GM06990 (cell line): ENCODE measurements around the gene RNF126.

Source experiments
- DNase-seq: peaks from one replicate; pipeline ENCODE4 v3.0.0-alpha.2; 2011; ENCODE audit not compliant: insufficient read length; ENCODE audit errors: extremely low read depth
- H3K27me3 ChIP-seq: replicated peaks from 2 replicates; pipeline ENCODE4 v1.6.0; 2011; ENCODE audit warnings: low read length; ENCODE audit not compliant: control insufficient read depth, insufficient read depth
- H3K36me3 ChIP-seq: 2 replicates; pipeline ENCODE4 v1.5.1; 2011; ENCODE audit warnings: low read length; ENCODE audit not compliant: control insufficient read depth, insufficient read depth
- H3K4me3 ChIP-seq: replicated peaks from 2 replicates; pipeline ENCODE4 v1.5.1; 2011; ENCODE audit warnings: low read depth, mild to moderate bottlenecking, control low read depth, low read length
- TF ChIP-seq, protein P1 (sequence below): IDR thresholded peaks from 2 replicates; pipeline ENCODE4 v1.5.1; 2011; ENCODE audit warnings: low read length, control low read depth, mild to moderate bottlenecking, inconsistent platforms; ENCODE audit not compliant: insufficient read depth, poor library complexity, severe bottlenecking

Gene RNF126

DNA sequence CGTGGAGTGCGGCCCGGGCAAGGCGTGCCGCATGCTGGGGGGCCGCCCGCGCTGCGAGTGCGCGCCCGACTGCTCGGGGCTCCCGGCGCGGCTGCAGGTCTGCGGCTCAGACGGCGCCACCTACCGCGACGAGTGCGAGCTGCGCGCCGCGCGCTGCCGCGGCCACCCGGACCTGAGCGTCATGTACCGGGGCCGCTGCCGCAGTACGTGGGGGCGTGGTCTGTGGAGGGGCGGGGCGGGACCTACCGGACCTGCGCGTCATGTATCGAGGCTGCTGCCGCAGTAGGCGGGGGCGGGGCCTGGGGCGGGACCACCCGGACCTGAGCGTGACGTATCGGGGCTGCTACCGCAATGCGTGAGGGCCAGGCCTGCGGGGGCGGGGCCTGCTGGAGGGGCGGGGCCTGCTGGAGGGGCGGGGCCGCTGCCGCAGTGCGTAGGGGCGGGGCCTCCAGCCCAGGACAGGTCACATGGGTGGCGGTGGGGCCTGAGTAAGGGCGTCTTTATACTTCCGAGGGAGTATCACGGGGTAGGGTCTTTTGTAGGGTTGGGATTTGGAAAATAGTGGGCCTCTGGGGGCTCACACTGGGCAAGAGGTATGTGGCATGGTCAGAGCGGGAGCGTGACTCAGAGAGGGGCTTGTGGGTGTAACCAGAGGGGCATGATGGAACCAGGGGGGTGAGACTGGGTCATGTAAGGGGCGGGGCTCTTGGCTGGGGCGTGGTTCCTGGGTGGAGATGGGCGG, 17.4 kb upstream of the RNF126 start:
- H3K27me3 ChIP-seq: no peaks in the 10 kb centered on the region
- TF ChIP-seq, protein P1, sequence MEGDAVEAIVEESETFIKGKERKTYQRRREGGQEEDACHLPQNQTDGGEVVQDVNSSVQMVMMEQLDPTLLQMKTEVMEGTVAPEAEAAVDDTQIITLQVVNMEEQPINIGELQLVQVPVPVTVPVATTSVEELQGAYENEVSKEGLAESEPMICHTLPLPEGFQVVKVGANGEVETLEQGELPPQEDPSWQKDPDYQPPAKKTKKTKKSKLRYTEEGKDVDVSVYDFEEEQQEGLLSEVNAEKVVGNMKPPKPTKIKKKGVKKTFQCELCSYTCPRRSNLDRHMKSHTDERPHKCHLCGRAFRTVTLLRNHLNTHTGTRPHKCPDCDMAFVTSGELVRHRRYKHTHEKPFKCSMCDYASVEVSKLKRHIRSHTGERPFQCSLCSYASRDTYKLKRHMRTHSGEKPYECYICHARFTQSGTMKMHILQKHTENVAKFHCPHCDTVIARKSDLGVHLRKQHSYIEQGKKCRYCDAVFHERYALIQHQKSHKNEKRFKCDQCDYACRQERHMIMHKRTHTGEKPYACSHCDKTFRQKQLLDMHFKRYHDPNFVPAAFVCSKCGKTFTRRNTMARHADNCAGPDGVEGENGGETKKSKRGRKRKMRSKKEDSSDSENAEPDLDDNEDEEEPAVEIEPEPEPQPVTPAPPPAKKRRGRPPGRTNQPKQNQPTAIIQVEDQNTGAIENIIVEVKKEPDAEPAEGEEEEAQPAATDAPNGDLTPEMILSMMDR: peak; percentile 12
- H3K4me3 ChIP-seq: peak overlapping the region; percentile 66
- DNase-seq: peak; percentile 99
- no peaks in the 10 kb centered on the region for H3K36me3 ChIP-seq

DNA sequence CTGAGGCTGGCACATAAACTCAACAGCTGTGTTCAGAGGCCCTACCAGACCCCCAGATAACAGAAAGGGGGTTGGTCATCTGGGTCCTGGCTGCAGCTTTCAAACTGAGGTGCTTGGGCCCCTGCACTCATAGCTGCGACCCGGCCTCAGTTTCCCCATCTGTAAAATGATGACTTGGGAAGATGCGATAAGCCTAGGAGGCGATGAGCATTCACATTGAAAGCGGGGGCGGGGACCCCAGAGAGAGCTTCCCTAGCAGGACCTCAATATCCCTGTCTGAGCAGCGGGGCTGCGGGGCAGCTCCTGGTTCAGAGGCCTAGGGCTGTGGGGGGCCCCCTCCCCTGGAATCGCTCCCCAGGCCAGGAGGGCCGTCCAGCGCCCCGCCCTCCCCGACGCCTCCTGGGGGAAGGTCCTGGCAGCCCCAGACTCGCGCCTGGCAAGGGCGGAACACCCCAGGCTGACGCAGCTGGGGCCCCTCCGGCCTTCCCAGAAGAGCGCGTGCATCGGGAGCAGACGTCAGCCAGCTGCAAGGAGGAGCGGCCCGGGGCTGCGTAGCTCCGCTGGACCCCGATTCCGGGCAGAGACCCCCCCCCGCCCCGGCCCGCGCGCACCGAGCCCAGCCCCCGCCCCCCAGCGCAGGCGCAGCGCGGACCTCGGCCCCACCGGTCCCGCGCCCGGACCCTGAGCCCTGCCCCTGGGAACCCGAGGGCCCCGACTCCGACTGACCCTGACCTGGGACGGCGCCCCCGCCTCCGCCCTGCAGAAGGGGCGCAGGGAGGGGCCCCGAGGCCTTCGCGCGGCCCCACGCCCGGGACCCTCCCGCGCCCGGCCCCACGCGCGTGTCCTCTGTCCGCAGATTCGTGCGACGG, 16.6 kb upstream of the RNF126 start:
- no peaks in the 10 kb centered on the region for H3K27me3 ChIP-seq
- no peak for DNase-seq
- peak overlapping the region; percentile 62 for H3K4me3 ChIP-seq
- H3K36me3 ChIP-seq: no peaks in the 10 kb centered on the region
- TF ChIP-seq, protein P1: no peak

DNA sequence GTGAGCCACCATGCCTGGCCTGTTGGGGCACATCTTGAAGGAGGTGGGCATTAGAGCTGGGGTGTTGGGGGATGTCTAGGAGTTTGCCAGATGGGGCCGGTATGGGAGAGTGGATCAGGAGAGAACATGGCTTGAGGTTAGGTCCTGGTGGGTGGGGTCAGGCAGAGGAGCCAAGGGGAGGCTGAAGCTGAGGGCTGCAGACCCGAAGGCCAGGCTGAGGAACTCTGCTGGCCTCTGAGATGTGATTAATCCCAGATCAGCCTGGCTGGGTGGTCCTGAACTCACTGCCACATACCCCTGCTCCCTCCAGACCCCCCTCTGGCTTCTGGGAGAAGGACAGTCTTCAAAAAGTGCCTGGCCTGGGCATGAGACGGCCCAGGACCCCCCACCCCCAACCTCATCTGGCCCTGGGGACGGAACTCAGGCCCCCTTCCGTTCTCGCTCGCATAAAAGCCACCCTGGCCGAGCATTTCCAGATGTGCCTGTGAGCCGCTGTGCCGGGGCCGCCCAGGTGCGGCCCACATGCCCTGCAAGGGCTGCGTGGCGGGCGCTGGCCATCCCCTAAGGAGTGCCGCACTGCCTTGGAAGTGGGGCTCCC, 15.9 kb upstream of the RNF126 start:
- TF ChIP-seq, protein P1: no peak
- no peak for DNase-seq
- Histone ChIP-seq H3K36me3 (no peaks in the 10 kb centered on the region), H3K27me3 (no peaks in the 10 kb centered on the region), H3K4me3 (peak overlapping the region; percentile 62)

DNA sequence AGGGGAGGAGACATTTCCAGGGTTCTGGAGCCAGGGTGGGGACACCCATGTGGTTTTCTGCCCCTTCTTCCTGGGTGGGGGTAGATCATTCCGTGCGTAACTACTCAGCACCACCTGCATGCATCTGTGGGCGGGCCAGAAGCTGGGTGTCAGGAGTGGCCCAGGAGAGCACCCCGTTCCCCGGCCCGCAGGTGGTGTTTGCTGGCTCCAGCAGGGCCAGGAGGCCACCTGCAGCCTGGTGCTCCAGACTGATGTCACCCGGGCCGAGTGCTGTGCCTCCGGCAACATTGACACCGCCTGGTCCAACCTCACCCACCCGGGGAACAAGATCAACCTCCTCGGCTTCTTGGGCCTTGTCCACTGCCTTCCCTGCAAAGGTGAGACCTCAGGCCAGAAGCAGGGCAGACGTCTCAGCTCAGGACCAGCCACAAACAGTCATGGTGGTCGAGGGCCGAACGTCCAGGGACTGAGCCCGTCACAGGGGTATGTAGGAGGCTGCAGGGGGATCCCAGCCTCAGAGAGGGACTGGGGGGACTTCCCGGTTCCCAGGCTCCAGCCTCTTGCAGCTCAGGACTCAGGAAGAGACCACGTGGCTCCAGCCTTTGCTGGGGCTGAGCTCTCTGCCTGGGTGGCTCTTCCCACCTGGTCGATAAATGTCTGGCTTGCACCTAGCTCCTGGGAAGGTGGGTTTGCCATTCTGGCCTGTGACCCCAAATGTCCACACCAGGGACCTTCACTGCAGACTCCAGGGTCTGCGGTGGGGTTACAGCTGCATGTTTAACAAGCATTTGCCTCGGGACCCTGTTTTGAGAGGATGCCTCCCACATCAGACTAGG, 14.8 kb upstream of the RNF126 start:
- TF ChIP-seq, protein P1: no peak
- Histone ChIP-seq H3K4me3 (peak overlapping the region; percentile 63; the same call in 1 of the 2 replicates), H3K27me3 (no peaks in the 10 kb centered on the region), H3K36me3 (no peaks in the 10 kb centered on the region)
- no peak for DNase-seq

DNA sequence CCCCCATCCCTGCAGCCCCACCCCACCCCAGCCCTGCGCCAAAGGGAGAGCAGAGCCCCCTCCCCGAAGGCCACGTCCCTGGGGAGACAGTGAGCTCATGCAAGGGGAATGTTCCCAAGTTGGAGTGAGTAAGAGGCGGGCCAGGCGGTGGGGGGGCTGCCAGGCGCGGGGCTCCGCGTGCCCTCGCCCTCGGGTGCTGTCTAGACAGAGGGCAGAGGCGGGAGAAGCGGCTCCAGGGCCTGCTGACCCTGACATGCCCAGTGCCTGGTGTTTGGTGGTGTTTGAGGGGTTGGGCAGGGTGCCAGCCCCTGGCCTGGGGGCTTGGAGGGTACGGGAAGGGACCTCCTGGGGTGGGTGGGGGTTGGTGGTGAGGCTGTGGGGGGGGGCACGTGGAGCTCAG, 14.2 kb upstream of the RNF126 start:
- H3K27me3 ChIP-seq: no peaks in the 10 kb centered on the region
- TF ChIP-seq, protein P1: no peak
- no peak for DNase-seq
- H3K4me3 ChIP-seq: peak overlapping the region; percentile 63
- H3K36me3 ChIP-seq: no peaks in the 10 kb centered on the region
